ENCODE results near the gene FHIT.

The FHIT gene

GRCh38 chr3:59904296-59904695 is 1347.0 kb downstream of the FHIT start:
- Histone ChIP-seq H3K9me3 (ENCODE audit: insufficient read depth, low read length) (no peaks in the 10 kb centered on the region), H3K27me3 (ENCODE audit: insufficient read depth, insufficient read length) (no peaks in the 10 kb centered on the region), H3K36me3 (ENCODE audit: insufficient read depth, insufficient read length, low read length) (no peaks in the 10 kb centered on the region), H3K4me1 (ENCODE audit: insufficient read depth, insufficient read length) (no peaks in the 10 kb centered on the region), H3K4me3 (ENCODE audit: insufficient read length, low read depth) (no peak overlapping the region), H3K9ac (ENCODE audit: insufficient read length, low read depth) (no peak overlapping the region)
- no peak for DNase-seq (ENCODE audit: low read depth, low spot score)
- no peak for TF ChIP-seq SUZ12 (IDR thresholded peaks at IDR 0.05; ENCODE audit: extremely low read depth, insufficient read depth, insufficient read length)
- TF ChIP-seq YY1 (IDR thresholded peaks at IDR 0.05; ENCODE audit: insufficient read depth, insufficient read length): no peak
- TF ChIP-seq ZNF274 (IDR thresholded peaks at IDR 0.05; ENCODE audit: low read depth, low read length): no peak

- H3K9me3 ChIP-seq (ENCODE audit: insufficient read depth, low read length): no peaks in the 10 kb centered on the region
Measured at GRCh38 chr3:59899061-59899460, 1352.2 kb downstream of the FHIT start.

GRCh38 chr3:59895972-59896371 is 1355.3 kb downstream of the FHIT start:
- Histone ChIP-seq H3K27me3 (ENCODE audit: insufficient read depth, insufficient read length) (no peaks in the 10 kb centered on the region), H3K4me1 (ENCODE audit: insufficient read depth, insufficient read length) (no peaks in the 10 kb centered on the region), H3K36me3 (ENCODE audit: insufficient read depth, insufficient read length, low read length) (no peaks in the 10 kb centered on the region), H3K9me3 (ENCODE audit: insufficient read depth, low read length) (no peaks in the 10 kb centered on the region), H3K9ac (ENCODE audit: insufficient read length, low read depth) (no peak overlapping the region), H3K4me3 (ENCODE audit: insufficient read length, low read depth) (no peak overlapping the region)
- TF ChIP-seq YY1 (IDR thresholded peaks at IDR 0.05; ENCODE audit: insufficient read depth, insufficient read length) (no peak), SUZ12 (IDR thresholded peaks at IDR 0.05; ENCODE audit: extremely low read depth, insufficient read depth, insufficient read length) (no peak), ZNF274 (IDR thresholded peaks at IDR 0.05; ENCODE audit: low read depth, low read length) (no peak)
- DNase-seq (ENCODE audit: low read depth, low spot score): no peak

More at GRCh38 chr3:59899061-59899460, 1352.2 kb downstream of the FHIT start:
- no peak overlapping the region for H3K4me3 ChIP-seq (ENCODE audit: insufficient read length, low read depth)
- no peaks in the 10 kb centered on the region for H3K27me3 ChIP-seq (ENCODE audit: insufficient read depth, insufficient read length)
- DNase-seq (ENCODE audit: low read depth, low spot score): no peak
- no peak for TF ChIP-seq ZNF274 (IDR thresholded peaks at IDR 0.05; ENCODE audit: low read depth, low read length)
- TF ChIP-seq SUZ12 (IDR thresholded peaks at IDR 0.05; ENCODE audit: extremely low read depth, insufficient read depth, insufficient read length): no peak
- no peak for TF ChIP-seq YY1 (IDR thresholded peaks at IDR 0.05; ENCODE audit: insufficient read depth, insufficient read length)
- no peaks in the 10 kb centered on the region for H3K4me1 ChIP-seq (ENCODE audit: insufficient read depth, insufficient read length)
- no peaks in the 10 kb centered on the region for H3K36me3 ChIP-seq (ENCODE audit: insufficient read depth, insufficient read length, low read length)
- H3K9ac ChIP-seq (ENCODE audit: insufficient read length, low read depth): no peak overlapping the region

GRCh38 chr3:59894425-59895121 is 1356.7 kb downstream of the FHIT start:
- Histone ChIP-seq H3K9ac (ENCODE audit: insufficient read length, low read depth) (no peak overlapping the region), H3K9me3 (ENCODE audit: insufficient read depth, low read length) (no peaks in the 10 kb centered on the region), H3K27me3 (ENCODE audit: insufficient read depth, insufficient read length) (no peaks in the 10 kb centered on the region), H3K4me3 (ENCODE audit: insufficient read length, low read depth) (no peak overlapping the region), H3K36me3 (ENCODE audit: insufficient read depth, insufficient read length, low read length) (no peaks in the 10 kb centered on the region), H3K4me1 (ENCODE audit: insufficient read depth, insufficient read length) (no peaks in the 10 kb centered on the region)
- DNase-seq (ENCODE audit: low read depth, low spot score): no peak
- no peak for TF ChIP-seq YY1 (IDR thresholded peaks at IDR 0.05; ENCODE audit: insufficient read depth, insufficient read length)
- TF ChIP-seq ZNF274 (IDR thresholded peaks at IDR 0.05; ENCODE audit: low read depth, low read length): no peak
- TF ChIP-seq SUZ12 (IDR thresholded peaks at IDR 0.05; ENCODE audit: extremely low read depth, insufficient read depth, insufficient read length): no peak

- H3K9ac ChIP-seq (ENCODE audit: insufficient read length, low read depth): no peak overlapping the region
- H3K4me3 ChIP-seq (ENCODE audit: insufficient read length, low read depth): no peak overlapping the region
- TF ChIP-seq ZNF274 (IDR thresholded peaks at IDR 0.05; ENCODE audit: low read depth, low read length) (no peak), SUZ12 (IDR thresholded peaks at IDR 0.05; ENCODE audit: extremely low read depth, insufficient read depth, insufficient read length) (no peak), YY1 (IDR thresholded peaks at IDR 0.05; ENCODE audit: insufficient read depth, insufficient read length) (no peak)
- H3K9me3 ChIP-seq (ENCODE audit: insufficient read depth, low read length): no peaks in the 10 kb centered on the region
- DNase-seq (ENCODE audit: low read depth, low spot score): no peak
- no peaks in the 10 kb centered on the region for H3K4me1 ChIP-seq (ENCODE audit: insufficient read depth, insufficient read length)
- H3K27me3 ChIP-seq (ENCODE audit: insufficient read depth, insufficient read length): no peaks in the 10 kb centered on the region
- no peaks in the 10 kb centered on the region for H3K36me3 ChIP-seq (ENCODE audit: insufficient read depth, insufficient read length, low read length)
Measured at GRCh38 chr3:59890639-59891038, 1360.6 kb downstream of the FHIT start.

GRCh38 chr3:59886790-59887189 is 1364.5 kb downstream of the FHIT start:
- no peak overlapping the region for H3K4me3 ChIP-seq (ENCODE audit: insufficient read length, low read depth)
- no peak overlapping the region for H3K9ac ChIP-seq (ENCODE audit: insufficient read length, low read depth)
- no peaks in the 10 kb centered on the region for H3K9me3 ChIP-seq (ENCODE audit: insufficient read depth, low read length)
- no peaks in the 10 kb centered on the region for H3K4me1 ChIP-seq (ENCODE audit: insufficient read depth, insufficient read length)
- no peak for DNase-seq (ENCODE audit: low read depth, low spot score)
- no peaks in the 10 kb centered on the region for H3K27me3 ChIP-seq (ENCODE audit: insufficient read depth, insufficient read length)
- H3K36me3 ChIP-seq (ENCODE audit: insufficient read depth, insufficient read length, low read length): no peaks in the 10 kb centered on the region
- TF ChIP-seq ZNF274 (IDR thresholded peaks at IDR 0.05; ENCODE audit: low read depth, low read length) (no peak), SUZ12 (IDR thresholded peaks at IDR 0.05; ENCODE audit: extremely low read depth, insufficient read depth, insufficient read length) (no peak), YY1 (IDR thresholded peaks at IDR 0.05; ENCODE audit: insufficient read depth, insufficient read length) (no peak)

- TF ChIP-seq SUZ12 (IDR thresholded peaks at IDR 0.05; ENCODE audit: extremely low read depth, insufficient read depth, insufficient read length) (no peak), ZNF274 (IDR thresholded peaks at IDR 0.05; ENCODE audit: low read depth, low read length) (no peak), YY1 (IDR thresholded peaks at IDR 0.05; ENCODE audit: insufficient read depth, insufficient read length) (no peak)
- no peaks in the 10 kb centered on the region for H3K36me3 ChIP-seq (ENCODE audit: insufficient read depth, insufficient read length, low read length)
Measured at GRCh38 chr3:59885899-59886400, 1365.3 kb downstream of the FHIT start.

More at GRCh38 chr3:59885899-59886400, 1365.3 kb downstream of the FHIT start:
- Histone ChIP-seq H3K9me3 (ENCODE audit: insufficient read depth, low read length) (no peaks in the 10 kb centered on the region), H3K27me3 (ENCODE audit: insufficient read depth, insufficient read length) (no peaks in the 10 kb centered on the region), H3K4me3 (ENCODE audit: insufficient read length, low read depth) (no peak overlapping the region), H3K4me1 (ENCODE audit: insufficient read depth, insufficient read length) (no peaks in the 10 kb centered on the region), H3K9ac (ENCODE audit: insufficient read length, low read depth) (no peak overlapping the region)
- DNase-seq (ENCODE audit: low read depth, low spot score): no peak
